HFF-Myc (cell line): Measurements from ENCODE around the gene ISCU.

Experiments
- DNase-seq: peaks from one replicate; pipeline ENCODE4 v3.0.0-alpha.2; 2011; ENCODE audit warnings: low read depth; ENCODE audit errors: extremely low read depth
- H3K4me3 ChIP-seq: replicated peaks from 2 replicates; pipeline ENCODE4 v1.5.1; 2011; ENCODE audit warnings: low read depth, mild to moderate bottlenecking, control low read depth, low read length
- CTCF ChIP-seq: IDR thresholded peaks from 2 replicates; pipeline ENCODE4 v1.5.1; 2012; ENCODE audit warnings: mild to moderate bottlenecking, low read depth, low read length, control low read depth; ENCODE audit errors: missing control alignments

ISCU gene

GRCh38 chr12:108612788-108613282 is 50.4 kb downstream of the ISCU start:
- TF ChIP-seq CTCF, result no peak
- no peak overlapping the region for H3K4me3 ChIP-seq
- no peak for DNase-seq

- no peak for TF ChIP-seq CTCF
- DNase-seq, result no peak
- H3K4me3 ChIP-seq, result no peak overlapping the region
These were observed 51.2 kb downstream of the ISCU start for GRCh38 chr12:108613548-108613947.

- TF ChIP-seq CTCF, result no peak
- DNase-seq, result no peak
These were observed 51.6 kb downstream of the ISCU start for GRCh38 chr12:108614041-108614440.

GRCh38 chr12:108614639-108615038 is 52.2 kb downstream of the ISCU start:
- DNase-seq, result no peak
- TF ChIP-seq CTCF, result no peak
- no peak overlapping the region for H3K4me3 ChIP-seq

More at GRCh38 chr12:108614041-108614440, 51.6 kb downstream of the ISCU start:
- no peak overlapping the region for H3K4me3 ChIP-seq

GRCh38 chr12:108615918-108616317 is 53.5 kb downstream of the ISCU start:
- no peak for TF ChIP-seq CTCF
- no peak for DNase-seq
- no peak overlapping the region for H3K4me3 ChIP-seq

GRCh38 chr12:108616359-108616758 is 54.0 kb downstream of the ISCU start:
- no peak for TF ChIP-seq CTCF
- DNase-seq, result no peak
- no peak overlapping the region for H3K4me3 ChIP-seq
